Hepatocyte (in vitro differentiated cells): ENCODE measurements around the gene RNF224. TPM values are rescaled to one million over a fixed set of nuclear protein-coding genes. Genes with fewer than 3 reads are reported as not detected.

Experiments
- DNase-seq: peaks from one replicate; pipeline ENCODE4 v3.0.0-alpha.2; 2016; ENCODE audit warnings: low spot score
- H2AFZ ChIP-seq: fragments of 200-600 bp; sonication (generic); 2 replicates; pipeline ENCODE4 v1.6.0; 2016; ENCODE audit warnings: antibody characterized with exemption, mild to moderate bottlenecking
- H3K27ac ChIP-seq: fragments of 200-600 bp; sonication (generic); 2 replicates; pipeline ENCODE4 v1.5.1; 2016; ENCODE audit warnings: mild to moderate bottlenecking
- H3K27me3 ChIP-seq: fragments of 200-600 bp; sonication (generic); 2 replicates; pipeline ENCODE4 v1.6.1; 2016
- H3K36me3 ChIP-seq: fragments of 200-600 bp; sonication (generic); replicated peaks from 2 replicates; pipeline ENCODE4 v1.5.1; 2016; ENCODE audit warnings: low read depth; ENCODE audit not compliant: insufficient read depth
- H3K4me1 ChIP-seq: fragments of 200-600 bp; sonication (generic); 2 replicates; pipeline ENCODE4 v1.5.1; 2016; ENCODE audit warnings: mild to moderate bottlenecking, moderate library complexity; ENCODE audit not compliant: insufficient read depth
- H3K4me2 ChIP-seq: fragments of 200-600 bp; sonication (generic); 2 replicates; pipeline ENCODE4 v1.6.0; 2016
- H3K4me3 ChIP-seq: fragments of 200-600 bp; sonication (generic); 2 replicates; pipeline ENCODE4 v1.5.1; 2016; ENCODE audit warnings: mild to moderate bottlenecking
- H3K79me2 ChIP-seq: fragments of 200-600 bp; sonication (generic); 2 replicates; pipeline ENCODE4 v1.6.0; 2017; ENCODE audit warnings: mild to moderate bottlenecking
- H3K9me2 ChIP-seq: fragments of 200-600 bp; sonication (generic); replicated peaks from 2 replicates; pipeline ENCODE4 v1.6.0; 2017; ENCODE audit warnings: mild to moderate bottlenecking; ENCODE audit not compliant: insufficient read depth
- H3K9me3 ChIP-seq: fragments of 200-600 bp; sonication (generic); 2 replicates; pipeline ENCODE4 v1.5.1; 2016; ENCODE audit warnings: low read depth, mild to moderate bottlenecking
- H4K20me1 ChIP-seq: fragments of 200-600 bp; sonication (generic); 2 replicates; pipeline ENCODE4 v1.6.0; 2016; ENCODE audit warnings: mild to moderate bottlenecking; ENCODE audit not compliant: insufficient read depth, poor library complexity, severe bottlenecking
- EZH2 ChIP-seq: fragments of 200-600 bp; sonication (generic); IDR thresholded peaks from 2 replicates; pipeline ENCODE4 v1.6.1; 2016; ENCODE audit warnings: antibody characterized with exemption, mild to moderate bottlenecking, borderline replicate concordance
- EZH2phosphoT487 ChIP-seq: fragments of 200-600 bp; sonication (generic); IDR thresholded peaks from one replicate; pipeline ENCODE4 v1.6.1; 2018; ENCODE audit warnings: antibody characterized with exemption, mild to moderate bottlenecking, low read depth, moderate library complexity; ENCODE audit not compliant: unreplicated experiment, severe bottlenecking
- WGBS: methylation state at CpG from one replicate; pipeline ENCODE4 v1.1.6; 2016; ENCODE audit warnings: low lambda C conversion rate; ENCODE audit errors: missing lambda C conversion rate; 5-methylcytosine and 5-hydroxymethylcytosine counted together
- polyA plus RNA-seq: library from polyadenylated mRNA; unstranded; fragments of >200 nt; fragmentation: Nextera tagmentation; extraction: Ambion mirVana; gene quantifications from 2 replicates; pipeline ENCODE4 v1.2.1, GENCODE V29; 2016
- total RNA-seq: library from RNA; depleted of rRNA; stranded (reverse); fragments of >200 nt; gene quantifications from 2 replicates; pipeline ENCODE4 v1.2.3, GENCODE V29; 2014
- TF ChIP-seq, protein P1 (sequence below): fragments of 200-600 bp; sonication (generic); IDR thresholded peaks from 2 replicates; pipeline ENCODE4 v1.5.1; 2016; ENCODE audit warnings: antibody characterized with exemption, mild to moderate bottlenecking; ENCODE audit not compliant: poor library complexity

The RNF224 gene
- total and polyA plus RNA-seq, 2 experiments from 2014 or later: 1.1 to 1.4 TPM

DNA sequence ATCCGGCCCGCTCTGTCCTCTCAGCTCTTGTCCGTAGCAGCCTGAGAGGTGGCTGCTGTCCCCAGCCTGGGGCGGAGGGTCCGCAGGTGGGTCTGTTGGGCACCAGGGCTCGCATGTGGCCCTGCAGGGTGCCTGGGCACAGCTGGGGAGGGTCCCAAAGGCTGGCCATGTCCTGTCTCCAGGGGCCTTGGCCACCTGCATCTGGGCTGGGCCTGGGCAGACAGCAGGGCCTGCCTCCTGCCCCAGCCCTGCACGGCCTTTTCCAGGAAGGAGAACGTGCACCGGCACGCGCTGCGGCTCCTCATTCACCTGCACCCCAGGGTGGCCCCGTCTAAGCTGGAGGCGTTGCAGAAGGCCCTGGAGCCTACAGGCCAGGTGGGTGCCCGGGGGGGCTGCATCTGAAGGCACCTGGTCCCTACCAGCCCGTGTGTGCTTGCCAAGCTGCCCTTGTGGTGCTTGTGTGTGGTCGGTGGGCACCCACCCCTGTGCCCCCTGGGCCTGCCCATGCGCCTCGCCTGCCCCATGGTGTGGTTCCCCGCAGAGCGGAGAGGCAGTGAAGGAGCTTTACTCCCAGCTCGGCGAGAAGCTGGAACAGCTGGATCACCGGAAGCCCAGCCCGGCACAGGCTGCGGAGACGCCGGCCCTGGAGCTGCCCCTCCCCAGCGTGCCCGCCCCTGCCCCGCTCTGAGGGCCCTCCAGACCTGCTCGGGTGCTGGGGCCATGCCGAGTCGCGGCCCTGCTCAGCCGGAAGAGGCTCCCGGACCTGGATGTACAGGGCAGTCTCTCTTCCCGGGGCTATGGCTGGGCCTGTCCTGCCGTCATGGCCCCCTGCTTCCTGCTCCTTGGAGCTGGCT lies 45.2 kb downstream of the RNF224 start:
- no peaks in the 10 kb centered on the region for H3K79me2 ChIP-seq
- 94% methylated on average over 30 of the region's 39 CpGs for WGBS
- no peaks in the 10 kb centered on the region for H3K9me2 ChIP-seq
- no peaks in the 10 kb centered on the region for H4K20me1 ChIP-seq
- H3K9me3 ChIP-seq: no peaks in the 10 kb centered on the region
- no peak overlapping the region for H3K27ac ChIP-seq
- H2AFZ ChIP-seq: no peak overlapping the region
- no peak overlapping the region for H3K4me3 ChIP-seq
- DNase-seq: no peak
- H3K36me3 ChIP-seq: no peaks in the 10 kb centered on the region
- H3K4me1 ChIP-seq: peaks cover 17% of the 10 kb centered on the region
- no peak overlapping the region for H3K4me2 ChIP-seq
- H3K27me3 ChIP-seq: no peaks in the 10 kb centered on the region
- TF ChIP-seq, protein P1, sequence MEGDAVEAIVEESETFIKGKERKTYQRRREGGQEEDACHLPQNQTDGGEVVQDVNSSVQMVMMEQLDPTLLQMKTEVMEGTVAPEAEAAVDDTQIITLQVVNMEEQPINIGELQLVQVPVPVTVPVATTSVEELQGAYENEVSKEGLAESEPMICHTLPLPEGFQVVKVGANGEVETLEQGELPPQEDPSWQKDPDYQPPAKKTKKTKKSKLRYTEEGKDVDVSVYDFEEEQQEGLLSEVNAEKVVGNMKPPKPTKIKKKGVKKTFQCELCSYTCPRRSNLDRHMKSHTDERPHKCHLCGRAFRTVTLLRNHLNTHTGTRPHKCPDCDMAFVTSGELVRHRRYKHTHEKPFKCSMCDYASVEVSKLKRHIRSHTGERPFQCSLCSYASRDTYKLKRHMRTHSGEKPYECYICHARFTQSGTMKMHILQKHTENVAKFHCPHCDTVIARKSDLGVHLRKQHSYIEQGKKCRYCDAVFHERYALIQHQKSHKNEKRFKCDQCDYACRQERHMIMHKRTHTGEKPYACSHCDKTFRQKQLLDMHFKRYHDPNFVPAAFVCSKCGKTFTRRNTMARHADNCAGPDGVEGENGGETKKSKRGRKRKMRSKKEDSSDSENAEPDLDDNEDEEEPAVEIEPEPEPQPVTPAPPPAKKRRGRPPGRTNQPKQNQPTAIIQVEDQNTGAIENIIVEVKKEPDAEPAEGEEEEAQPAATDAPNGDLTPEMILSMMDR: no peak
- no peak for TF ChIP-seq EZH2
- TF ChIP-seq EZH2phosphoT487: no peak

DNA sequence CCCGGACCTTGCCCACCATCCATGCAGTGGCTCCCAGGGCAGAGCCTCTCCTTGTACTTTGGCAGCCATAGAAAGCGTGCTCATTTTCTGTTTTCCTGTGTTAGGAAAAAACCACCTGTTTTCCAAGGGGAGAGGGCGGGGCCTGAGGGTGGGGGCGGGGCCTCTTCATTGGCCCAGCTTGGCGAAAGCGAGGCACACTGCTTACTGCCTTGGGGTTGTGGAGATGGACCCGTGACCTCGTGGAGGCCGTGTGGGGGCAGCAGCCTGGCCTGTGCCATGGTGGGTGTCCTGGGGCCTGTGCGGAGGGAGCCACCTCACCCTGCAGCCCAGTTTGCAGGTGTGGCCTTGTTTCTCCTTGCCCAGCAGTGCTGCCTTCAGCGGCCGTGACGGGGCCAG lies 45.8 kb downstream of the RNF224 start:
- no peaks in the 10 kb centered on the region for H3K27me3 ChIP-seq
- no peak overlapping the region for H3K27ac ChIP-seq
- TF ChIP-seq EZH2 (no peak), EZH2phosphoT487 (no peak)
- TF ChIP-seq, protein P1: no peak
- H3K4me1 ChIP-seq: peaks cover 17% of the 10 kb centered on the region
- WGBS: 91% methylated on average over 11 of the region's 13 CpGs
- H3K9me3 ChIP-seq: no peaks in the 10 kb centered on the region
- no peaks in the 10 kb centered on the region for H3K9me2 ChIP-seq
- no peak overlapping the region for H3K4me2 ChIP-seq
- H3K36me3 ChIP-seq: no peaks in the 10 kb centered on the region
- no peak overlapping the region for H3K4me3 ChIP-seq
- no peaks in the 10 kb centered on the region for H3K79me2 ChIP-seq
- DNase-seq: no peak
- no peaks in the 10 kb centered on the region for H4K20me1 ChIP-seq
- H2AFZ ChIP-seq: no peak overlapping the region

DNA sequence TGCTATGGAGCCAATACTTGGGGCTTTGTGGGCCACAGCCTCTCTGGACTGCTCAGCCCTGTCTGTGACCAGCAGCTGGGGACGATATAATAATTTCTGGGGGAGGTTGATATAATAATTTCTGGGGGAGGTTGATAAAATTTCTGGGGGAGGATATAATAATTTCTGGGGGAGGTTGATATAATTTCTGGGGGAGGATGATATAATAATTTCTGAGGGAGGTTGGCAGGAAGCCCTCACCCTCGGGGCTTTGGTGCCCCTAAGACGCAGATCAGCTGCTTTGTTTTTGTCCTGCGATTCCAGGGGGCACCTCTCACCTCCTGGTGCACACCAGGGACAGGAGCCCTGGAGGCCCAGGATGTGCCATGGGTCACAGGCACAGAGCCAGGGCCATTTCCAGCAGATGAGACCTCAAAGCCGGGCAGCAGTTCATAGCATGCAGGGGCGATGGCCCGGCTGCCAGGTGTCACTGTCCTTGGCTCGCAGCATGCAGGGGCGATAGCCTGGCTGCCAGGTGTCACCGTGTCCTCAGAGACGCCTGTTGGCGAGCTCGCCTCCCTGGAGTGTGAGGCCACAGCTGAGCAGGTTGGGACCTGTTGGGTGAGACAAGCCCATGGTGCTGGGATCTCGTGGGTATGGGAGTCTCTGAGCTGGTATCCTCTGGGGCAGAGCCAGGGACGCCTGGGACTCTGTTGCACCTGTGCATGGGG lies 46.5 kb downstream of the RNF224 start:
- H2AFZ ChIP-seq: no peak overlapping the region
- H3K4me2 ChIP-seq: no peak overlapping the region
- peaks cover 17% of the 10 kb centered on the region for H3K4me1 ChIP-seq
- H3K27ac ChIP-seq: no peak overlapping the region
- no peaks in the 10 kb centered on the region for H3K79me2 ChIP-seq
- H3K36me3 ChIP-seq: no peaks in the 10 kb centered on the region
- H3K27me3 ChIP-seq: no peaks in the 10 kb centered on the region
- no peak for DNase-seq
- no peak overlapping the region for H3K4me3 ChIP-seq
- WGBS: 89% methylated on average over 15 of the region's 15 CpGs
- no peaks in the 10 kb centered on the region for H4K20me1 ChIP-seq
- TF ChIP-seq EZH2phosphoT487: no peak
- no peak for TF ChIP-seq EZH2
- TF ChIP-seq, protein P1: no peak
- H3K9me2 ChIP-seq: no peaks in the 10 kb centered on the region
- H3K9me3 ChIP-seq: no peaks in the 10 kb centered on the region
